HEK293 (cell line): Measurements from ENCODE around the gene SYNPO2.

Experiments used
- CTCF ChIP-seq: fragments of 450-650 bp; formaldehyde crosslinking; IDR thresholded peaks from 2 replicates; pipeline ENCODE4 v1.5.1; 2016; ENCODE audit warnings: missing biosample characterization, missing genetic modification characterization
- KLF16 ChIP-seq: fragments of 450-650 bp; formaldehyde crosslinking; IDR thresholded peaks from 2 replicates; pipeline ENCODE4 v1.5.1; 2017; ENCODE audit warnings: missing biosample characterization, missing genetic modification characterization
- SALL2 ChIP-seq: fragments of 450-650 bp; formaldehyde crosslinking; IDR thresholded peaks from 2 replicates; pipeline ENCODE4 v1.5.0; 2017; ENCODE audit warnings: missing biosample characterization, mild to moderate bottlenecking, missing genetic modification characterization, borderline replicate concordance
- TCF7L2 ChIP-seq: IDR thresholded peaks from 2 replicates; pipeline ENCODE4 v1.6.1; 2011; ENCODE audit warnings: low read depth, mild to moderate bottlenecking, inconsistent platforms, low read length, moderate library complexity, borderline replicate concordance
- ZFP41 ChIP-seq: fragments of 450-650 bp; formaldehyde crosslinking; IDR thresholded peaks from 2 replicates; pipeline ENCODE4 v1.5.1; 2016; ENCODE audit warnings: missing biosample characterization, missing genetic modification characterization, borderline replicate concordance
- ZNF132 ChIP-seq: fragments of 450-650 bp; formaldehyde crosslinking; IDR thresholded peaks from 2 replicates; pipeline ENCODE4 v1.5.1; 2017; ENCODE audit warnings: missing biosample characterization, missing genetic modification characterization, borderline replicate concordance
- ZNF184 ChIP-seq: fragments of 450-650 bp; IDR thresholded peaks from 2 replicates; pipeline ENCODE4 v1.5.1; 2018; ENCODE audit warnings: missing biosample characterization, mild to moderate bottlenecking, missing genetic modification characterization
- ZNF639 ChIP-seq: fragments of 450-650 bp; formaldehyde crosslinking; IDR thresholded peaks from 2 replicates; pipeline ENCODE4 v1.5.1; 2016; ENCODE audit warnings: missing biosample characterization, missing genetic modification characterization

GRCh38 chr4:118858779-118859178 lies 29.9 kb upstream of the SYNPO2 start:
- TF ChIP-seq CTCF = no peak
- no peak for TF ChIP-seq SALL2
- TF ChIP-seq KLF16 = no peak
- TF ChIP-seq ZNF184 (tag by site-specific recombination) = no peak
- no peak for TF ChIP-seq ZNF639 (tag by site-specific recombination)
- no peak for TF ChIP-seq ZNF132 (tag by site-specific recombination)
- no peak for TF ChIP-seq ZFP41
- no peak for TF ChIP-seq TCF7L2
